CD4-positive, alpha-beta T cell treated with Interleukin-1 beta for 1 hour (primary cell): ENCODE results near the gene TAF10.

Experiments used
- DNase-seq, 2 donors: peaks; one replicate each; pipeline ENCODE4 v3.0.0-alpha.2; 2020 to 2022

The TAF10 gene

GRCh38 chr11:6623391-6624363 is 11.7 kb upstream of the TAF10 start:
- DNase-seq, result no peak

GRCh38 chr11:6622261-6623171 is 10.5 kb upstream of the TAF10 start:
- DNase-seq, result no peak

GRCh38 chr11:6621711-6622211 is 9.7 kb upstream of the TAF10 start:
- no peak for DNase-seq

GRCh38 chr11:6620636-6621035 is 8.6 kb upstream of the TAF10 start:
- no peak for DNase-seq

- DNase-seq, result peak; percentile 92 to 93
These were observed 7.2 kb upstream of the TAF10 start, which contains the start of gene TPP1 for GRCh38 chr11:6619004-6619745. TPP1 (minus strand) TSS chr11:6619422; CDS start chr11:6619400, 22 bp downstream.

GRCh38 chr11:6618117-6619003 is 6.3 kb upstream of the TAF10 start:
- DNase-seq, result peak; percentile 75 to 77

- peak in 1 of 2 donors; percentile 53 for DNase-seq
These were observed 5.3 kb upstream of the TAF10 start for GRCh38 chr11:6617315-6617781.

GRCh38 chr11:6616596-6617250 is 4.7 kb upstream of the TAF10 start:
- no peak for DNase-seq

GRCh38 chr11:6615882-6616585 is 4.0 kb upstream of the TAF10 start:
- DNase-seq, result no peak

GRCh38 chr11:6615046-6615445 is 3.0 kb upstream of the TAF10 start:
- DNase-seq, result no peak

- DNase-seq, result no peak
These were observed 2.4 kb upstream of the TAF10 start for GRCh38 chr11:6614446-6614845.

- DNase-seq, result no peak
These were observed 1.5 kb upstream of the TAF10 start for GRCh38 chr11:6613496-6613895.

GRCh38 chr11:6611963-6612212 is 128 bp downstream of the TAF10 start:
- no peak for DNase-seq

GRCh38 chr11:6611092-6611962 is 689 bp downstream of the TAF10 start:
- peak; percentile 39 to 41 for DNase-seq

GRCh38 chr11:6610591-6610990 is 1.4 kb downstream of the TAF10 start:
- DNase-seq, result no peak

GRCh38 chr11:6609502-6610015 is 2.5 kb downstream of the TAF10 start:
- no peak for DNase-seq

GRCh38 chr11:6608726-6609501 is 3.1 kb downstream of the TAF10 start:
- DNase-seq, result no peak

GRCh38 chr11:6608011-6608410 is 4.0 kb downstream of the TAF10 start:
- no peak for DNase-seq
